GM18520 (cell line): Measurements from ENCODE around the gene MANBA.
A peak's percentile ranks its signal among the peaks of the same experiment; 100 is the strongest.

Experiments
- ATAC-seq: cut with Tn5 transposase; IDR thresholded peaks from one replicate; pipeline ENCODE4 v1.9.1; 2021; ENCODE audit not compliant: unreplicated experiment

Gene MANBA

DNA sequence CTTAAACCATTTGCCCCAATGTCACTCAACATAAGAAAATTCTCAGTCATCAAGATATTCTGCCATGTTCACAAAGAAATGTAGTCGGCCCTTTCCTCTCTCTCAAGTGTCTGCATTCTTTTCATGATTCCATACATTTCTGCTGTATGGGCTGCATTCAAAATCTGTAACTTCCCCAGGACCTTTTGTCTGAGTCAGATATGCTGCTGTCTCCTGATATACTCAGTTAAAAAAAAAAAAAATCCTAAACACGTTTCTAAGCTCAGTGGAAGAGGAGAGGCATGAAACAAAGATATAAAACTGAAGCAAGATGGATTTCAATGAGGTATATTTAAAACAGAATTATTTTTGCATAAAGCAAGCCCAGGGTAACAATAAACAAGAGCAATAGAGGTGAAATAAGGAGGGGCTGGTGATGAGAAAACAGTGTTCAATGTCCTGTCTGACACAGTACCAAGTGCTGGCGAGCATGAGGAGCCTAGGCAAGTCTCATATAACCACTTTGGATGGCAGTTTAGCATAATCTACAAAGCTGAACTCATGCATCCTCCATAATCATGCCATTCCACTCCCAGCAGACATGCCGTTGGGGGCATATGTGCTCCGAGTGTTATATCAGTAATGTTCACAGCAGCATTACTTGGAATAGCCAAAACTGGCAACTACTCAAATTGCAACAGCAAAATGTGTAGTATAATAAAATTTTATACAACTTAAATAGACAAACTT, 76.7 kb downstream of the MANBA start:
- no peak for ATAC-seq

DNA sequence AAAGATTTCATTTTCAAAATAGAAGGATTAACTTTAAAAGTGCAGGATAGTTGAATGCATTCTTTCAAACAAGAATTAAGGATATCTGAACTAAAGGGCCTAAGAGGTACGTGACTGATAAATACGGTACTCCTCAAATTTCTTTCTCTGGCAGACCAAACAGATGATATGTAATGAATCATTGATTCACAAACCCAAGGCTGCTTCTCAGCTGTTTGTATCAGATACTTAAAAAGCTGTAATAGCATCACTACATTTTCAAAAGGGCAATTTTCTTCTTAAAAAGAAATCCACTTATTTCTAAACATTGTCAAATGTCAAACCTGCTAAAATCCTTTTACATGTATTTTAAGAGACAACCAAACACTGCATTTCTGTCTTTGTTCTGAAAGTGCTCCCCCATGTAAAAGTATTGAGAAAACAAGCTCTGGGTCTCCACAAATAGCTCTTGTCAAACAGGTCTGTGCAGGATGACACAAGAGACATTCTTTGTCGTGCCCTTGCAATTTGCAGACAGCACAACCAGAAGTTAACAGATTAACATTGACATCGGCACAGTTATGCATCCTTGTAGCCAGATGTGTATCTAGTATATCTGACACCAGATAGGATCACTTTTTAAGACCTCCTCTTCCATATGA, 82.0 kb downstream of the MANBA start:
- ATAC-seq: no peak

DNA sequence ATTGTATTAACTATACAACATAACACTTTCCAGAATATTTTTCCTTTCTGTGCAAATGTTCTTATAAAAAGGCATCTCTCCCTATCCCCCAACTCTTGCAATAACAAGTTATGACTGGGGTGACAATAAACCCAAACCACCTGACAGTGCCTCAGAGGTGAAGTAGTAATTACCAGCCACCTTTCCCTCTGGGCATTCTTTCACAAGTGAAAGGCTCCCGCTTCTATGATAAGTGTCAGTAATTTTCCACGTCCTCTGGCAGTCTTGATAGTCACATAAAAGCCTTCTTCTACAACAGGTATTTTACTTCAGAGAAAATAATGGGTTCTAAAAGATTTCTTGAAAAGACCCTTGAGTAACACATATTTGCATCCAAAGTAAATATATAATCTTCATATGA, 82.7 kb downstream of the MANBA start:
- no peak for ATAC-seq

DNA sequence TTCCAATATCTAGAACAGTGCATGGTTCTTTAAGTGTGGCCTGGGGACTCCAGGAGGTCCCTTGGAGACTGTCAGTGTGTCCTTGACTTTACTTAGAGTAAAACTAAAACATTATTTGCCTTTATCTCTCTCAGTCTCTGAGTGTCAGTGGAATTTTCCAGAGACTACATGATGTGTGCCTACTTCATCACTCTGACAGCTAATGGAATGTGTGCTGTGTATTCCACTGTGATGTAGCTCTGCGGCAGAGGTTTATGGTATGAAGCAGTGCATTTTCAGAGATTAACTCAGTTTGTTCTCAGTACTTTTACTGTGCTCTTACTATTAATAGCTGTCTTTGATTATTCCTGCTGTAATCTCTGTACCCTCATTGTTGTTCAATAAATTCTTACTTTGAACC, 85.6 kb downstream of the MANBA start:
- no peak for ATAC-seq

DNA sequence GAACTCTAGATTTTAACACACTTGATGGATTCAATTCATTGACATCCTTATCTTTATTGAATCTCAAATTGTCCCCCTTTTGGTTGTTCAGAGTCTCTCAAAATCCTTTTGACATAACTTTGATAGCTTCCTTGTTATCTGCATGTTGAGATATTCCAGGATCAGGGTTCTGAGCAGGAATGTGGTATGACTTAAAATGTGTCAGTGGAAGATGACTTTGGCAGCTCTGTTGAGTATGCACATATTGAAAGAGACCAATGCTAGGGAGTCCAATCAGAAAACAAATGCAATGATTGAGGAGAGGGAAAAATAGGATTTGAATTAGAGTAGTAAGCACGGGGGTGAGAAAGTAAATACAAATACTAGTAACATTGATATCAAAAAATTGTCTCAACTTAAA, 93.8 kb downstream of the MANBA start:
- no peak for ATAC-seq

DNA sequence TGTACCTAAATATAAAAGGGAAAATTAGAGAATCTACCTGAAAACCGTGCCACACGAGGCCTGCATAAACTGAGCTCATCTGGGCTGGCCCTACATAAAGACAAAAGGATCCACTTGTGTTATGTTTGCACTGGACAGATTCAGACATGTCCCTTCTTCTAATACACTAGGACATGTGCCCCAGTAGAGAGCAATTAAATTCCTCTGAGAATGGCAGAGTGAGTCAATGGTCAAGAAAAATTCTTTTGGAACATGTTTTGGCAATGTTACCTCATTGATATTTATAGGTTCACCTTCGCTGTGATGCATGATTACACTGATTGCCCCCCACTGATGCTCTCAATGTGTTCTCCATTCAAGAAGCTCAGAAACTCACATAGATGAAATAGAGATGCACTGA, 95.2 kb downstream of the MANBA start:
- no peak for ATAC-seq

DNA sequence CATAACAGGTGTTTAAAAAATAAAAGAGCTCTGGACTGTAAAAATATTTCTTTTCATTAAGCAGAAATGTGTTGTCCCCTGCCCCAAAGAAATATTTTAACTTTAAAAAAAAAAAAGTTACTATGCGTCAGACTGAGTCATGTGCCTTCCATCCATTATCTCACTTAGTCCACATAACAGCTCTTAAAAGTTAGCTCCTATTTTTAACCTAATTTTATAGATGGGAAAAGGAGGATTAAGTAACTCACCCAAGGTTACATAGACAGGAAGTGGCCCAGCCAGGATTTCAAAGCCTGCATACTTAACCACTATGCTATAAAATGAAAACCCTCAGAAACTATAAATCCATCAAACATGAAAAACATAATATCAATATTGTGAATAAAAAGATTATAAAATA, 97.7 kb downstream of the MANBA start:
- ATAC-seq: no peak

DNA sequence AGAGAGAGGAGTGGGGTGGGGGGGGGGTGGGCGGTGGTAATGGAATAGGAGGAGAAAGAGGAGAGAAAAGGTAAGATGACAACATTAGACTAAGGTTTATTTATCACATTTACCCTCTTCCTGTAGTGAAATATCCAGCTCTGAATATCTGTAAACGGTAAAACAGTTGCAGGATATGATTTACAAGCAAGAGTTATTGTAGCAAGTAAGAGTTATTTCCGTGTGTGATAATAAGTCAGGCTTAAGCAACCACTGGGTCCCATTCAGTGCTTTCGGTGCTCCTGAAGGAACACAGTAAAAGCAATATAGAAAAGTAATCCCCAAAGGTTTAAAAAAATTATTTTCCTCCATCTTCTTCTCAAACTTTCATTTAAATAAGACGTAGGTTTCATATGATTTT, 103.6 kb downstream of the MANBA start:
- no peak for ATAC-seq

DNA sequence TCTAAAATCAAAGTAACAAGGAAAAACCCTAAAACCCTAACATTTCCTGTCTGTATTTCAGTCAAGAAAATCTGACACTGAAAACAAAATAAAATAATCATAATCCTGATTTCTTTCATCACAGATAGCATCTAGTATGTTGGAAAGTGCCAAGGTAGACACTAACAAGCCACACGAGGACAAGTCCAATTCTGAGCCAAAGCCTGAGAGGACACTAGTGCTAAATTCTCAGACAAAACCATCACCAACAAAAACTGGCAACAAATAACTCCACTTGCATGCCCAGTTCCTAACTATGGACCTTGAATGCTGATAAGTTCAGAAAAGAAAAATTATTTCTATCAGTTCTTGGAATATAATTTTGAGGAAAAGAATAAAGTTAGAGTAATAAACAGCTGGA, 113.7 kb downstream of the MANBA start:
- ATAC-seq: no peak

DNA sequence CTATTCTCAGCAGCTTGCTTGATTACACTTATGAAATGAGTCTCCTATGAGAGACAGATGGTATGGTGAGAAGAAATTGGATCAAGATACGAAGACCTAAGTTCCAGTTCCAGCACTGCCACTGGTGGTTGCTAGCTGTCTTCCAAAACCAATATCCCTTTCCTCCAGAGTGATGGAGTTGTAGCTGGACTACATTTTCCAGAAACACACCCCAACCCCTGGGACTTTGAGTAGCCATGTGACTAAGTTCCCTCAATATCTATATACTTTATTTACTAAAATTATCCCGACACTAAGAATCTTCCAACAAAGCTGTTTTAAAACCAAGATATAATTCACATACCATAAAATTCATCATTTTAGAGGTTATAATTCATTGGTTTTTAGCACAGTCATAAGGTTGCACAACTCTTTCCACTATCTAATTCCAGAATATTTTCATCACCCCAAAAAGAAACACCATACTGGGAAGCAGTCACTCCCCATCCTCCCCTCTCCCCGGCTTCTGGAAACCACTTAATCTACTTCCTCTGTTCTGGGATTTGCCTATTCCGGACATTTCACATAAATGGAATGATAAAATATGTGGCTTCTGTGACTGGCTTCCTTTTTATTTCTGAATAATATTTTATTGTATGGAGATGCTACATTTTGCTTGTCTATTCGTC, 118.0 kb downstream of the MANBA start:
- no peak for ATAC-seq

DNA sequence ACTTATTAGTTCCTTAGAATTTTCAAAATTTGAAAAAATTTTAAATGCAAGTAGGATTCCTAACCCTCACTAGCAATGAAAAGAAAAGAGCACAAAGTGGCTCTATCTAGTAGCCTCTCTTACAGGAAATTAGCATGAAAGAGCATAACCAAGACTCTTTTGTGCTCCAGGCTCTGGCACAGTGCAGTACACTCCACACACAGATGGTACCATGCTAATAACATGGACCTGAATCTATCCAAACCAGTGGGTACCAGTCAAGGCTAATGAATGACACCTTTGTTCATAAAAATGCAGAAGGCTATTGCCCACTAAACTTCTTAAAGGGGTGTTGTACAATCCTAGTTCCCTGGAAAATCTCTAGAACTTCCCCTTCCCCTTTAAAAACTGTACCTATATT, 119.0 kb downstream of the MANBA start:
- no peak for ATAC-seq

DNA sequence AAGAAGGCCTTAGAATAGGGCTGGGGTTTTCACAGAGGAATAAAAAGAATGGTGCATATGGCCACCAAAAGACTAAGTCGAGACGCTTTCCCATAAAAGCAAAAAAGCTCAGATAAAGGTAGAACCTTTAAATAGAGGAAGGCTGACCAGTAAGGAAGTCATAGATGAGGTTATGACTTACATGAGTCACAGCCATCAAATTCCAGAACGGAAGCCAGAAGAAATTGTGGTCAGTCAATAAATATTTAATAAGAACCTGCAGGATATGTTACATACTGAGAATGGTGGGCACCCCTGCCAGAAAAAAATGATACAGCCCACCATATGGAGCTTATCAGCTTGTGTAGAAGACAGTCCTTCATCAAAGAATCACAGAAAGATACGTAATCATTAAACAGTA, 120.1 kb downstream of the MANBA start:
- ATAC-seq: no peak

DNA sequence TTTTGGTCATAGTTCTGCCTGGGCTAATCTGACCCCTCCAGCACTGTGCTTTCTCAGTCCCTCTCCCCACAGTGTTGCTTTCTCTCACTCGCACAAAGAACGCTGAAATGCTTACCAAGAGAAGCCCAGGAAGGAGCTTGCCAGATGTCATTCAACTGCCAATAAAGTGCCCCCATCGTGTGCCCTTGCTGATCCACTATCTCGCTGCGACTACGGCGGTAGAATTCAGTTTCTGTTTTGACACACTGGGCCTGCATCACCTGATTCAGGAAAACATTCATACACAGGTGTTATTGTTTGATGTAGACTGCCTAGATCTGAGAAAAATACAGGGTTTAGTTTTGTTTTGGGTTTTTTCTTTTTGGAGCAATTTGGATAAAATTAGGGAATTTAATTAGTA, 121.2 kb downstream of the MANBA start:
- ATAC-seq: no peak

DNA sequence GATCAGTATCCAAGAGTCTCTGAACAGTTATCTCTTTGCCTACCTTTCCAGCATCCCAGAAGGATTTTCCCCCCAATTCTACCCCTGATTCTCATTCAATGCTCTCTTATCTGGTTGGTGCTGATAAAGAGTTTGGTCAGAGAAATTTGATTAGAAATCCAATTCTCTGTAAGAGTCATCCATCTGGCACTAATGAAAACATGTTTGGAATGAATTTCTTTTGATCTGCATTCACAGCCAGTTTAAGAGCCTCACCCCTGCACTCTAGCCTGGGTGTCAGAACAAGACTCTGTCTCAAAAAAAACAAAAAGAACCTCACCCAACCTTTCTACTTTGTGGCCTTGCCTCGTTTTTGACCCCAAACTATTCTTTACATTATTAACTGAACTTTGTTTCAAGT, 122.1 kb downstream of the MANBA start:
- no peak for ATAC-seq

DNA sequence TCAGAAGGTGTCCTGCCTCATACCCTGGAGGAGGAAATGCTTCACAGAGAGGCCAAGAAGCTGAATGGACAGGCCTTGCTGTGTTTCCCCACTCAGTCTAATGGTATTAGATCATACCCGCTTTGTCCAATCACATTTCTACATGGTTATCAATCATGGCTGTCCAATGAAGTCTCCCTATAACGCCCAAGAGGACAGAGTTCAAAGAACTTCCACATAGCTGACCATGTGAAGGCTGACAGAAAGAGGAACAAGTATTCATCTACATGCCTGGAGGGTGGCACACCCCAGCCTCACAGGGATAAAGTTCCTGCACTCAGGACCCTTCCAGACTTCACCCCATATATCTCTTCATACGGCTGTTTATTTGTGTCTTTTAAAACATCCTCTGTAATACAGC, 123.4 kb downstream of the MANBA start:
- ATAC-seq: no peak

DNA sequence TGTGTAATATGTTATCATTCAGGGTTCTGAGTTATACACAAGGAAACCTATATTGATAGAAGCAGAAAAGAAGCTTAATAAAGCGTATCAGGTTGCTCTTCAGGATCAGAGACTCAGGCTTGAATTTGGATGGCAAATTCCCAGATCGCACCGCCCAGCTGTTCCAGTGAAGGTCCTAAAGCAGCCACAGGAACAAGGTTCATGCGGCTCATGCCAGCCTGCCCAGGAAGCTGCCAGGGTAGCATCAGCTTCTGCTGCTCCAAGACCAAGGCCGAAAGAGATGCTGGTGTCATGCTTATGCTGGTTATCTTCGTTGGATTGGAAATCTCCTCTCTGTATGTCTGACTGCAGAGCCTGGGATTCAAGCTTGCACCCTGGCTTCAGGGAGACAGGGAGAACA, 127.7 kb downstream of the MANBA start:
- ATAC-seq: no peak

DNA sequence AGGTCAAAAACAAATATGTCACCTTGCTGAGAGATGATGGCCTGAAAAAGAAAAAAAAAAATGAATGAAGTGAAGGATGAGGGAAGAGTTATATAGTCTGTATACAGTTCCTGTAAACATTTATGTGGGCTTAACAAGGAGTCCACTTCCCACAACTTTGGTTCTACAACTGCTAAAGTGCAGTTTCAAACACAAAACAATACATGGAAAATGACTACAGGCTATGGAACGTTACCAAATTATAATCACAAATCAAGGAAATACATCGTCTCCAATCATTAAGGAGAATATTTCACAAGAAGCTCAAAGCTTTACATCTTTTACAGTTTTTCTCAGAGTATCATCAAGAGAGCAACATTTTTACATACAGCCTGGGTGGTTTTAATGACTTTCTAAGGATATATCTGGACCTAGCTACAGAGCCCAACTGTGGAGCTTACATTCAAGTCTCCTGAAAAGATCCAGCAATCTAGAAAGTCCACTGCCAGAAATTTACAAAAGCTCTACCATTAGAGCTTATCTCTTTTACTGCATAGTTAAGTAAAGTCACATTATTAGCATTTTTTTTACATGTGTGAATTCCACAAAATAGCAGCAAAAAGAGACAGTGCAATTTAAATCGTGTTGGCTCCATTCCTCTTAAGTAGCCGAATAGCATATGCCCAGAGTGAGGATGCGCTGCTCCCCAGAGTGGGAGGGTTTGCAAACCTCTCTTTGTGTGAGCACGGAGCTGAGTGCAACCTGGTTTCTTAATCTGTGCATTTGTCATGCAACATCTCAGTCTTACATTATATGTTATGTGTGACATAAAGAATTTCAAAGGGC, 128.3 kb downstream of the MANBA start:
- no peak for ATAC-seq

DNA sequence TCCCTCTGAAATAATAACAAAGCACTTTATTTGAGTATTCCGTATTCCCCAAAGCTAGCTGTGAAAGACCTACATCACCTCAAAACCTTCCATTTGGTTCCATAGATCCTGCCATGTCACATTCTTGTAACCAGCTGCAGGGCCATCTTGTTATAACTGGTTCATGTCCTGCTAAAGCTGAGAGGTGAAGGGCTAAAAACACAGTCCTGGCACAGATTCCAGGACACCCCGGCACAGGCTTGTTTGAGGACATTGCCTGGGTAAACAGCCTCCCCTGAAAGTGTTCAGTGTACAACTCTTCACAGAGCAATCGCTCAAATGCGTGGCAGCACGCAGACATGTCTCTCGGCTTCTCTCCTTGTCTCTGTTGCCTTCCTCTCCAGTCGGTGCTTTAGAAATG, 129.2 kb downstream of the MANBA start:
- ATAC-seq: no peak

DNA sequence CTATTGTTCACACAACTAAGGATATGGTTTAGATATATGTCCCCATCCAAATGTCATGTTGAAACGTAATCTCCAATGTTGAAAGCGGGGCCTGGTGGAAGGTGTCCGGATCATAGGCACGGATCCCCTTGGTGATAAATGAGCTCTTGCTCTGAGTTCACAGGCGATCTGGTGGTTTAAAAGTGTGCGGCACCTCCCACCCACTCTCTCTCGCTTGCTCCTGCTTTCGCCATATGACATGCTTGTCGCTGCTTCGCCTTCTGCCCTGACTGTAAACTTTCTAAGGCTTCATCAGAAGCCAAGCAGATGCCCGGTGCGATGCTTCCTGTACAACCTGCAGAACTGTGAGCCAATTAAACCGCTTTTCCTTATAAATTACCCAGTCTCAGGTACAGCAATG, 131.1 kb downstream of the MANBA start:
- ATAC-seq: no peak

DNA sequence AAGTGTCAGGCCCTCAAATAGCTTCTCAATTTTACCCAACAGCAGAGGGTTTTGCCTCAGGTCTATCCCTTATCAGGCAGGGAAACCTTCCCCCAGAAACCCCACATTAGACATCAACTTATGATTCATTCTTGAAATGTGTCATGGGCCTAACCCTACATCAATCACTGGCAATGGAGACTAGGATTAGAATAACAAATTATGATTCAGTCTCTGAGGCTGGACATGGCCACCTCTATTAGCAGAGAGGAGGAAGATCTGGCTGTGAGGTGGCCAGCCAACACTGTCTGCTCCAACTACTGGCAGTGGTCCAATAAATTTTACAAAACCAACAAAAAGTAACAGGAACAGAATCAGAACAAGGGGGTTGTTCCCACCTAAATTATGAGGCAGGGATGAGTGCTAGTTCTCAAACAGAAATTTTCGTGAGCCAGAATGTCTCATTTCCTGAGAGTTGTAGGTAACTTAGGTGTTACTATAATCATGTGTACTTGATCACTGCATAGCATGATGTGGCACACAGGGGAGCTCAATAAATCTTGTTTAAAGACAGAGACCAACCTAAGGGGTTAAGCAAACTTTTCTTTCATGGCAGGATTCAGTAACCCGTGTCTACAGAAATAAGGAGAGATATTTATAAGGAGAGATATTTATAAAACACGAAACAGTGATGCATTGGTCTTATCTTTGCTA, 132.8 kb downstream of the MANBA start:
- peak; percentile 38 for ATAC-seq
